Measurements from ENCODE around the gene FNIP1.

GRCh38 chr5:131634238-131634637 is 162.6 kb downstream of the FNIP1 start:
- TF ChIP-seq POLR2A (IDR thresholded peaks at IDR 0.05) (no peak), CTCF (IDR thresholded peaks at IDR 0.05) (no peak)
